Measurements from ENCODE around the gene TANC1.

The TANC1 gene

GRCh38 chr2:159266554-159266953 lies 298.1 kb downstream of the TANC1 start:
- no peak for TF ChIP-seq ZFX (IDR thresholded peaks at IDR 0.05; ENCODE audit: borderline replicate concordance)
- TF ChIP-seq CTCF (IDR thresholded peaks at IDR 0.05): no peak
- H3K27ac ChIP-seq: no peak overlapping the region

GRCh38 chr2:159267921-159268320 lies 299.5 kb downstream of the TANC1 start:
- H3K27ac ChIP-seq: no peak overlapping the region
- TF ChIP-seq ZFX (IDR thresholded peaks at IDR 0.05; ENCODE audit: borderline replicate concordance): no peak
- no peak for TF ChIP-seq CTCF (IDR thresholded peaks at IDR 0.05)

GRCh38 chr2:159270744-159271379 lies 302.4 kb downstream of the TANC1 start:
- no peak overlapping the region for H3K27ac ChIP-seq
- no peak for TF ChIP-seq ZFX (IDR thresholded peaks at IDR 0.05; ENCODE audit: borderline replicate concordance)
- TF ChIP-seq CTCF (IDR thresholded peaks at IDR 0.05): no peak

GRCh38 chr2:159272156-159272555 lies 303.7 kb downstream of the TANC1 start:
- H3K27ac ChIP-seq: no peak overlapping the region
- TF ChIP-seq CTCF (IDR thresholded peaks at IDR 0.05) (no peak), ZFX (IDR thresholded peaks at IDR 0.05; ENCODE audit: borderline replicate concordance) (no peak)

GRCh38 chr2:159275111-159275510 lies 306.7 kb downstream of the TANC1 start:
- TF ChIP-seq CTCF (IDR thresholded peaks at IDR 0.05): no peak
- no peak for TF ChIP-seq ZFX (IDR thresholded peaks at IDR 0.05; ENCODE audit: borderline replicate concordance)
- H3K27ac ChIP-seq: no peak overlapping the region

GRCh38 chr2:159279700-159280099 lies 311.3 kb downstream of the TANC1 start:
- no peak overlapping the region for H3K27ac ChIP-seq
- TF ChIP-seq ZFX (IDR thresholded peaks at IDR 0.05; ENCODE audit: borderline replicate concordance) (no peak), CTCF (IDR thresholded peaks at IDR 0.05) (no peak)

GRCh38 chr2:159281002-159281401 lies 312.6 kb downstream of the TANC1 start:
- TF ChIP-seq ZFX (IDR thresholded peaks at IDR 0.05; ENCODE audit: borderline replicate concordance) (no peak), CTCF (IDR thresholded peaks at IDR 0.05) (no peak)

More at GRCh38 chr2:159281002-159281401, 312.6 kb downstream of the TANC1 start:
- H3K27ac ChIP-seq: no peak overlapping the region
